WTC11 (cell line): Measurements from ENCODE around the gene RASAL3. TPM values are rescaled to one million over a fixed set of nuclear protein-coding genes. Genes with fewer than 3 reads are reported as not detected.
"Not testable (repeated sequence)": the region's sequence is repeated elsewhere in the genome, so short reads cannot be mapped to it uniquely, and the experiment has no call there.

ENCODE experiments used
- ATAC-seq: fragments of 200-7000 bp; cut with Tn5 transposase; 2 replicates; pipeline ENCODE4 v1.10.0; 2021; ENCODE audit warnings: mild to moderate bottlenecking, moderate library complexity
- CTCF ChIA-PET: fragments of 300-600 bp; sonication (Branson Sonifier 250); formaldehyde crosslinking; loops from one replicate; lab custom pipeline; 2021; ENCODE audit warnings: antibody characterized with exemption; lab: Charles Lee
- POLR2A ChIA-PET: fragments of 350-600 bp; sonication (Branson Sonifier 250); formaldehyde crosslinking; loops from one replicate; lab custom pipeline; 2021; ENCODE audit warnings: antibody characterized with exemption; lab: Charles Lee
- DNase-seq: peaks from one replicate; pipeline ENCODE4 v3.0.0; 2021; ENCODE audit warnings: low spot score
- H3K27ac Mint-ChIP-seq: 2 replicates; pipeline ENCODE4 v1.8.0; 2021; ENCODE audit warnings: mixed read lengths
- H3K27me3 Mint-ChIP-seq: 2 replicates; pipeline ENCODE4 v1.8.0; 2021; ENCODE audit warnings: low read depth, mild to moderate bottlenecking, moderate library complexity, mixed read lengths
- H3K36me3 Mint-ChIP-seq: 2 replicates; pipeline ENCODE4 v1.8.0; 2021; ENCODE audit warnings: mixed read lengths
- H3K4me1 Mint-ChIP-seq: 2 replicates; pipeline ENCODE4 v1.8.0; 2022; ENCODE audit warnings: mixed read lengths
- H3K4me3 Mint-ChIP-seq: 2 replicates; pipeline ENCODE4 v1.8.0; 2021; ENCODE audit warnings: mild to moderate bottlenecking, moderate library complexity, mixed read lengths
- H3K9me3 Mint-ChIP-seq: 2 replicates; pipeline ENCODE4 v1.8.0; 2021; ENCODE audit warnings: mixed read lengths
- EMX1 ChIP-seq: fragments of 250-450 bp; sonication (Bioruptor Pico); IDR thresholded peaks from 2 replicates; pipeline ENCODE4 v1.8.0; 2021; ENCODE audit warnings: mild to moderate bottlenecking
- FOXJ3 ChIP-seq: sonication (generic); formaldehyde crosslinking; IDR thresholded peaks from 2 replicates; pipeline ENCODE4 v1.9.0; 2021; ENCODE audit warnings: missing genetic modification reagents, mild to moderate bottlenecking, borderline replicate concordance
- FOXP1 ChIP-seq: sonication (generic); formaldehyde crosslinking; IDR thresholded peaks from 2 replicates; pipeline ENCODE4 v1.8.0; 2022; ENCODE audit warnings: missing genetic modification reagents, mild to moderate bottlenecking, moderate library complexity, borderline replicate concordance
- JAZF1 ChIP-seq: fragments of 250-450 bp; sonication (Bioruptor Pico); IDR thresholded peaks from 2 replicates; pipeline ENCODE4 v1.9.0; 2021; ENCODE audit warnings: moderate library complexity, mild to moderate bottlenecking, inconsistent platforms
- KAT7 ChIP-seq: sonication (generic); formaldehyde crosslinking; IDR thresholded peaks from 2 replicates; pipeline ENCODE4 v1.8.1; 2023; ENCODE audit warnings: missing genetic modification reagents, mild to moderate bottlenecking, borderline replicate concordance
- NFE2L1 ChIP-seq: sonication (generic); formaldehyde crosslinking; IDR thresholded peaks from 2 replicates; pipeline ENCODE4 v1.8.1; 2023; ENCODE audit warnings: missing genetic modification reagents
- NR3C1 ChIP-seq: sonication (generic); formaldehyde crosslinking; conservative IDR thresholded peaks from 2 replicates; pipeline ENCODE4 v1.8.1; 2023; ENCODE audit warnings: low read depth, mild to moderate bottlenecking, missing genetic modification reagents
- RELA ChIP-seq: sonication (generic); formaldehyde crosslinking; IDR thresholded peaks from 2 replicates; pipeline ENCODE4 v1.8.1; 2022; ENCODE audit warnings: missing genetic modification reagents, mild to moderate bottlenecking, borderline replicate concordance
- SMAD3 ChIP-seq: sonication (generic); formaldehyde crosslinking; IDR thresholded peaks from 2 replicates; pipeline ENCODE4 v1.8.0; 2022; ENCODE audit warnings: missing genetic modification reagents, mild to moderate bottlenecking, borderline replicate concordance
- TEAD4 ChIP-seq: sonication (generic); formaldehyde crosslinking; IDR thresholded peaks from 2 replicates; pipeline ENCODE4 v1.8.0; 2022; ENCODE audit warnings: mild to moderate bottlenecking, missing genetic modification reagents
- TP53 ChIP-seq: sonication (generic); formaldehyde crosslinking; IDR thresholded peaks from 2 replicates; pipeline ENCODE4 v1.8.1; 2023; ENCODE audit warnings: mild to moderate bottlenecking, missing genetic modification reagents
- ZNF263 ChIP-seq: sonication (generic); formaldehyde crosslinking; IDR thresholded peaks from 2 replicates; pipeline ENCODE4 v1.8.1; 2022; ENCODE audit warnings: low read depth, mild to moderate bottlenecking, moderate library complexity, missing genetic modification reagents
- total RNA-seq: library from RNA; stranded (reverse); gene quantifications from 3 replicates; pipeline ENCODE4 v1.2.3, GENCODE V29; 2021
- TF ChIP-seq, protein P1 (sequence below): sonication (generic); formaldehyde crosslinking; IDR thresholded peaks from 2 replicates; pipeline ENCODE4 v1.8.0; 2022; ENCODE audit warnings: mild to moderate bottlenecking, missing genetic modification reagents
- TF ChIP-seq, protein P2 (sequence below): sonication (generic); formaldehyde crosslinking; conservative IDR thresholded peaks from 2 replicates; pipeline ENCODE4 v1.8.1; 2023; ENCODE audit warnings: mild to moderate bottlenecking, low read depth, missing genetic modification reagents, moderate library complexity
- TF ChIP-seq, protein P3 (sequence below): sonication (generic); formaldehyde crosslinking; IDR thresholded peaks from 2 replicates; pipeline ENCODE4 v1.8.1; 2023; ENCODE audit warnings: mild to moderate bottlenecking, missing genetic modification reagents
- TF ChIP-seq, protein P4 (sequence below): sonication (generic); formaldehyde crosslinking; IDR thresholded peaks from 2 replicates; pipeline ENCODE4 v1.8.1; 2023; ENCODE audit warnings: mild to moderate bottlenecking, missing genetic modification reagents
- TF ChIP-seq, protein P5 (sequence below): sonication (generic); formaldehyde crosslinking; IDR thresholded peaks from 2 replicates; pipeline ENCODE4 v1.8.1; 2022; ENCODE audit warnings: mild to moderate bottlenecking, moderate library complexity, missing genetic modification reagents
- TF ChIP-seq, protein P6 (sequence below): sonication (generic); formaldehyde crosslinking; IDR thresholded peaks from 2 replicates; pipeline ENCODE4 v1.8.1; 2022; ENCODE audit warnings: low read depth, mild to moderate bottlenecking, moderate library complexity, missing genetic modification reagents, borderline replicate concordance
- TF ChIP-seq, protein P7 (sequence below): fragments of 250-450 bp; sonication (Bioruptor Pico); IDR thresholded peaks from 2 replicates; pipeline ENCODE4 v1.9.0; 2021; ENCODE audit warnings: mild to moderate bottlenecking

Gene RASAL3
- total RNA-seq, 1 experiment from 2014 or later: 1.6 TPM

DNA sequence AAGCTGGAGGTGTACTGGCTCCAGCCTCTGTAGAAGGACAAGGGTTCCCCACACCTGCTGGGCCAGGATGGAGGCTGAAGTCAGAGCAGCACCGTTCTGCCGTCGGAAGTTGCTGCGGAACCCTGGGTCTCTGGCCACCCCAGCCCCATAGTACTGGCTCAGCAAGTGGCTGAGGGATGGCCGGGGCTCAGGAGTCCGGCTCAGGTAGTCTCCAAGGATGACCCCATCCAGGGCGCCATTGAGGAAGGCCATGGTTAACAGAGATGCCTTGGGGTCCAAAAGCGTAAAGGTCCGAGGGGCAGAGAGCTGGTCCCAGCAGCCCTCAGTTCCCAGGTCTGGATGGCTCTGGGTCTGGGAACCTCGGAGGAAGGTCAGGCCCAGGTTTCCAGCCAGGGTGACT is 11.3 kb upstream of the RASAL3 start (continued):
- TF ChIP-seq NFE2L1 (CRISPR knock-in tag) (no peak), NR3C1 (CRISPR knock-in tag) (no peak), SMAD3 (no peak)
- TF ChIP-seq, protein P1, sequence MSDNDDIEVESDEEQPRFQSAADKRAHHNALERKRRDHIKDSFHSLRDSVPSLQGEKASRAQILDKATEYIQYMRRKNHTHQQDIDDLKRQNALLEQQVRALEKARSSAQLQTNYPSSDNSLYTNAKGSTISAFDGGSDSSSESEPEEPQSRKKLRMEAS (CRISPR knock-in tag): no peak
- TF ChIP-seq, protein P2, sequence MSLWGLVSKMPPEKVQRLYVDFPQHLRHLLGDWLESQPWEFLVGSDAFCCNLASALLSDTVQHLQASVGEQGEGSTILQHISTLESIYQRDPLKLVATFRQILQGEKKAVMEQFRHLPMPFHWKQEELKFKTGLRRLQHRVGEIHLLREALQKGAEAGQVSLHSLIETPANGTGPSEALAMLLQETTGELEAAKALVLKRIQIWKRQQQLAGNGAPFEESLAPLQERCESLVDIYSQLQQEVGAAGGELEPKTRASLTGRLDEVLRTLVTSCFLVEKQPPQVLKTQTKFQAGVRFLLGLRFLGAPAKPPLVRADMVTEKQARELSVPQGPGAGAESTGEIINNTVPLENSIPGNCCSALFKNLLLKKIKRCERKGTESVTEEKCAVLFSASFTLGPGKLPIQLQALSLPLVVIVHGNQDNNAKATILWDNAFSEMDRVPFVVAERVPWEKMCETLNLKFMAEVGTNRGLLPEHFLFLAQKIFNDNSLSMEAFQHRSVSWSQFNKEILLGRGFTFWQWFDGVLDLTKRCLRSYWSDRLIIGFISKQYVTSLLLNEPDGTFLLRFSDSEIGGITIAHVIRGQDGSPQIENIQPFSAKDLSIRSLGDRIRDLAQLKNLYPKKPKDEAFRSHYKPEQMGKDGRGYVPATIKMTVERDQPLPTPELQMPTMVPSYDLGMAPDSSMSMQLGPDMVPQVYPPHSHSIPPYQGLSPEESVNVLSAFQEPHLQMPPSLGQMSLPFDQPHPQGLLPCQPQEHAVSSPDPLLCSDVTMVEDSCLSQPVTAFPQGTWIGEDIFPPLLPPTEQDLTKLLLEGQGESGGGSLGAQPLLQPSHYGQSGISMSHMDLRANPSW (CRISPR knock-in tag): no peak
- TF ChIP-seq, protein P3, sequence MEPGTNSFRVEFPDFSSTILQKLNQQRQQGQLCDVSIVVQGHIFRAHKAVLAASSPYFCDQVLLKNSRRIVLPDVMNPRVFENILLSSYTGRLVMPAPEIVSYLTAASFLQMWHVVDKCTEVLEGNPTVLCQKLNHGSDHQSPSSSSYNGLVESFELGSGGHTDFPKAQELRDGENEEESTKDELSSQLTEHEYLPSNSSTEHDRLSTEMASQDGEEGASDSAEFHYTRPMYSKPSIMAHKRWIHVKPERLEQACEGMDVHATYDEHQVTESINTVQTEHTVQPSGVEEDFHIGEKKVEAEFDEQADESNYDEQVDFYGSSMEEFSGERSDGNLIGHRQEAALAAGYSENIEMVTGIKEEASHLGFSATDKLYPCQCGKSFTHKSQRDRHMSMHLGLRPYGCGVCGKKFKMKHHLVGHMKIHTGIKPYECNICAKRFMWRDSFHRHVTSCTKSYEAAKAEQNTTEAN (CRISPR knock-in tag): no peak

DNA sequence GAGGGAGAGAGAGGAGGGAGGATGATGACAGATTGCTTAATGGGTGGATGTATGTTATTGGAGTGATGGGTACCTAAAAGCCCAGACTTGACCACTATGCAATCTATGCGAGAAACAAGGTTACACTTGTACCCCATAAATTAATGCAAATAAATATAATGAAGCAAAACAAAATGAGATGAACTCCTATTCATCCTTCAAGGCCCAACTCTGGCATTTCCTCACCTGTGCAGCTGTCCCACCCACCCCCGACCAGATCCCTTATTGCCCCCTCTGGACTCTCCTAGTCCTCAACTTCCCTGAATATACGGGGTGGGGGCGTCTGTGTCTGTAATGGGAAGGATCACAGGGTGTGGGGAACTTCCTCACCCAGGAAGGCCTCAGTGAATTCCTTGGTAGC is 10.8 kb upstream of the RASAL3 start:
- peaks cover 24% of the 10 kb centered on the region for H3K9me3 Mint-ChIP-seq
- peaks cover 31% of the 10 kb centered on the region for H3K27me3 Mint-ChIP-seq
- no peak overlapping the region for H3K27ac Mint-ChIP-seq
- no peak overlapping the region for H3K4me3 Mint-ChIP-seq
- H3K4me1 Mint-ChIP-seq: no peaks in the 10 kb centered on the region
- ATAC-seq (no peak), DNase-seq (no peak)
- CTCF ChIA-PET: no interaction called here
- no peaks in the 10 kb centered on the region for H3K36me3 Mint-ChIP-seq
- TF ChIP-seq SMAD3: no peak
- TF ChIP-seq, protein P4, sequence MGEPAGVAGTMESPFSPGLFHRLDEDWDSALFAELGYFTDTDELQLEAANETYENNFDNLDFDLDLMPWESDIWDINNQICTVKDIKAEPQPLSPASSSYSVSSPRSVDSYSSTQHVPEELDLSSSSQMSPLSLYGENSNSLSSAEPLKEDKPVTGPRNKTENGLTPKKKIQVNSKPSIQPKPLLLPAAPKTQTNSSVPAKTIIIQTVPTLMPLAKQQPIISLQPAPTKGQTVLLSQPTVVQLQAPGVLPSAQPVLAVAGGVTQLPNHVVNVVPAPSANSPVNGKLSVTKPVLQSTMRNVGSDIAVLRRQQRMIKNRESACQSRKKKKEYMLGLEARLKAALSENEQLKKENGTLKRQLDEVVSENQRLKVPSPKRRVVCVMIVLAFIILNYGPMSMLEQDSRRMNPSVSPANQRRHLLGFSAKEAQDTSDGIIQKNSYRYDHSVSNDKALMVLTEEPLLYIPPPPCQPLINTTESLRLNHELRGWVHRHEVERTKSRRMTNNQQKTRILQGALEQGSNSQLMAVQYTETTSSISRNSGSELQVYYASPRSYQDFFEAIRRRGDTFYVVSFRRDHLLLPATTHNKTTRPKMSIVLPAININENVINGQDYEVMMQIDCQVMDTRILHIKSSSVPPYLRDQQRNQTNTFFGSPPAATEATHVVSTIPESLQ (CRISPR knock-in tag): no peak
- no peak for TF ChIP-seq FOXJ3 (CRISPR knock-in tag)
- no peak for TF ChIP-seq EMX1 (CRISPR knock-in tag)
- no peak for TF ChIP-seq ZNF263 (CRISPR knock-in tag)
- no peak for TF ChIP-seq FOXP1 (CRISPR knock-in tag)
- TF ChIP-seq, protein P5, sequence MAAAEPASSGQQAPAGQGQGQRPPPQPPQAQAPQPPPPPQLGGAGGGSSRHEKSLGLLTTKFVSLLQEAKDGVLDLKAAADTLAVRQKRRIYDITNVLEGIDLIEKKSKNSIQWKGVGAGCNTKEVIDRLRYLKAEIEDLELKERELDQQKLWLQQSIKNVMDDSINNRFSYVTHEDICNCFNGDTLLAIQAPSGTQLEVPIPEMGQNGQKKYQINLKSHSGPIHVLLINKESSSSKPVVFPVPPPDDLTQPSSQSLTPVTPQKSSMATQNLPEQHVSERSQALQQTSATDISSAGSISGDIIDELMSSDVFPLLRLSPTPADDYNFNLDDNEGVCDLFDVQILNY: no peak
- TF ChIP-seq, protein P6, sequence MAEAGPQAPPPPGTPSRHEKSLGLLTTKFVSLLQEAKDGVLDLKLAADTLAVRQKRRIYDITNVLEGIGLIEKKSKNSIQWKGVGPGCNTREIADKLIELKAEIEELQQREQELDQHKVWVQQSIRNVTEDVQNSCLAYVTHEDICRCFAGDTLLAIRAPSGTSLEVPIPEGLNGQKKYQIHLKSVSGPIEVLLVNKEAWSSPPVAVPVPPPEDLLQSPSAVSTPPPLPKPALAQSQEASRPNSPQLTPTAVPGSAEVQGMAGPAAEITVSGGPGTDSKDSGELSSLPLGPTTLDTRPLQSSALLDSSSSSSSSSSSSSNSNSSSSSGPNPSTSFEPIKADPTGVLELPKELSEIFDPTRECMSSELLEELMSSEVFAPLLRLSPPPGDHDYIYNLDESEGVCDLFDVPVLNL (CRISPR knock-in tag): no peak
- TF ChIP-seq, protein P7, sequence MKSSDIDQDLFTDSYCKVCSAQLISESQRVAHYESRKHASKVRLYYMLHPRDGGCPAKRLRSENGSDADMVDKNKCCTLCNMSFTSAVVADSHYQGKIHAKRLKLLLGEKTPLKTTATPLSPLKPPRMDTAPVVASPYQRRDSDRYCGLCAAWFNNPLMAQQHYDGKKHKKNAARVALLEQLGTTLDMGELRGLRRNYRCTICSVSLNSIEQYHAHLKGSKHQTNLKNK (CRISPR knock-in tag): no peak
- TF ChIP-seq TEAD4 (CRISPR knock-in tag): no peak
- no peak for TF ChIP-seq TP53 (CRISPR knock-in tag)
- no peak for TF ChIP-seq KAT7 (CRISPR knock-in tag)
- TF ChIP-seq JAZF1 (CRISPR knock-in tag): no peak
- TF ChIP-seq RELA (CRISPR knock-in tag): no peak
- POLR2A ChIA-PET: no interaction called here

DNA sequence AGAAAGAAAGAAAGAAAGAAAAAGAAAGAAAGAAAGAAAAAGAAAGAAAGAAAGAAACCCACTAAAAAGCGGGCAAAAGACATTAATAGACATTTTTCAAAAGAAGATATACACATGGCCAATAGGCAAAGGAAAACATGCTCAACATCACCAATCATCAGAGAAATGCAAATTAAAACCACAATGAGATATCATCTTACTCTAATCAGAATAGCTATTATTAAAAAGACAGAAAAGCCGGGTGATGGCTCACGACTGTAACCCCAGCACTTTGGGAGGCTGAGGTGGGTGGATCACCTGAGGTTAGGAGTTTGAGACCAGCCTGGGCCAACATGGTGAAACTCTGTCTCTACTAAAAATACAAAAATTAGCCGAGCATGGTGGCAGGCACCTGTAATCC is 9.5 kb upstream of the RASAL3 start:
- H3K4me1 Mint-ChIP-seq, DNase-seq, H3K36me3 Mint-ChIP-seq, POLR2A ChIA-PET, CTCF ChIA-PET, H3K4me3 Mint-ChIP-seq, ATAC-seq, H3K27ac Mint-ChIP-seq: not testable (repeated sequence)
- peaks cover 22% of the 10 kb centered on the region for H3K9me3 Mint-ChIP-seq
- H3K27me3 Mint-ChIP-seq: peaks cover 44% of the 10 kb centered on the region
